Measurements from ENCODE around the gene AOX1.

- TF ChIP-seq, protein P1, sequence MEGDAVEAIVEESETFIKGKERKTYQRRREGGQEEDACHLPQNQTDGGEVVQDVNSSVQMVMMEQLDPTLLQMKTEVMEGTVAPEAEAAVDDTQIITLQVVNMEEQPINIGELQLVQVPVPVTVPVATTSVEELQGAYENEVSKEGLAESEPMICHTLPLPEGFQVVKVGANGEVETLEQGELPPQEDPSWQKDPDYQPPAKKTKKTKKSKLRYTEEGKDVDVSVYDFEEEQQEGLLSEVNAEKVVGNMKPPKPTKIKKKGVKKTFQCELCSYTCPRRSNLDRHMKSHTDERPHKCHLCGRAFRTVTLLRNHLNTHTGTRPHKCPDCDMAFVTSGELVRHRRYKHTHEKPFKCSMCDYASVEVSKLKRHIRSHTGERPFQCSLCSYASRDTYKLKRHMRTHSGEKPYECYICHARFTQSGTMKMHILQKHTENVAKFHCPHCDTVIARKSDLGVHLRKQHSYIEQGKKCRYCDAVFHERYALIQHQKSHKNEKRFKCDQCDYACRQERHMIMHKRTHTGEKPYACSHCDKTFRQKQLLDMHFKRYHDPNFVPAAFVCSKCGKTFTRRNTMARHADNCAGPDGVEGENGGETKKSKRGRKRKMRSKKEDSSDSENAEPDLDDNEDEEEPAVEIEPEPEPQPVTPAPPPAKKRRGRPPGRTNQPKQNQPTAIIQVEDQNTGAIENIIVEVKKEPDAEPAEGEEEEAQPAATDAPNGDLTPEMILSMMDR (IDR thresholded peaks at IDR 0.05): no peak
- TF ChIP-seq ZFX (IDR thresholded peaks at IDR 0.05; ENCODE audit: borderline replicate concordance): no peak
These were observed 1.2 kb upstream of the AOX1 start for GRCh38 chr2:200584639-200585038.
